GM23248 (cell line): Measurements from ENCODE around the gene RHBG.

ENCODE experiments used
- EZH2 ChIP-seq: fragments of 200-600 bp; sonication (generic); IDR thresholded peaks from 2 replicates; pipeline ENCODE4 v1.6.1; 2018; ENCODE audit warnings: antibody characterized with exemption, mild to moderate bottlenecking; ENCODE audit not compliant: insufficient read depth, poor library complexity, severe bottlenecking
- EZH2phosphoT487 ChIP-seq: fragments of 200-600 bp; sonication (generic); IDR thresholded peaks from 2 replicates; pipeline ENCODE4 v1.6.1; 2018; ENCODE audit warnings: antibody characterized with exemption, moderate library complexity, mild to moderate bottlenecking, low read depth; ENCODE audit not compliant: insufficient read depth

DNA sequence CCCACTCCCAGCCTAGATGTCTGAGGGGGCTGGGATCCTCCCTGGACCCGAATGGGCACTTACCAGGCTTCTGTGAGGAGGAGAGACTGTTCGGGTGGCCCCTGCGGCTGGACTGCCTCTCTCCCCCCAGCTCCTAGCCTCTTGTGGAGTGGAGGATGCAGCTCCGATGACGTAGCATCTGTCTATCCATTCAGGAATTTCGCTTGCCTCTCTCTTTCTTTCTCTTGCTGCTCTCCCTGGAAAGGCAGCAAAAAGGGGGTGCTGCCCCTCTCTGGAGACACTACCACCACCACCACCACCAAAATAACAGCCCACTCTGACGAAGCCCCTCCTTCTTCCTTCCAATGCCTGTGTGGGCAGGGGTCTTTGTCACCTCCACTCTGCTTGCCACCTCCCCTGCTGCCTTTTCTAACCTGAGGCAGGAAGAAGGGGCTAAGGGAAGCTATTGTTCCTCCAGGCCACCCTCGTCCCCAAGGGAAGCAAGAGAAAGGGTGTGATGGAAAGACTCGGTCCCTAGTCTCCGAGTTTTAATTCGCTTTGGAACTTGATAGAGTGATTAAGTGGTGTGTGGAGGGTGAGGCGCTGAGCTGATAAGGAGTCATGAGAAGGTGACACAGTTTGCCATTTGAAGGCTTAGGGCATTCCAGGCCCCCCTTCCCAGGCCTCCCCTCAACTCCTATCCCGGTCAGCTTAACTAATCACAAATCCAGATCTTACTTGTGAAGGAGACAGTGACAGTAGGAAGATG lies 60.5 kb downstream of the RHBG start:
- TF ChIP-seq EZH2 (no peak), EZH2phosphoT487 (no peak)
